Occipital lobe (tissue), 2 donors: ENCODE data around the gene AIF1. TPM values are rescaled to one million over a fixed set of nuclear protein-coding genes. Genes with fewer than 3 reads are reported as not detected.
A peak's percentile ranks its signal among the peaks of the same experiment; 100 is the strongest.
"Not testable (repeated sequence)": the region's sequence is repeated elsewhere in the genome, so short reads cannot be mapped to it uniquely, and the experiment has no call there.

ENCODE experiments used
- DNase-seq: peaks from one replicate; lab custom pipeline; 2025; lab: John Stamatoyannopoulos, UW
- total RNA-seq: library from RNA; depleted of rRNA; stranded (reverse); fragments of >200 nt; gene quantifications from one replicate; pipeline ENCODE4 v1.2.3, GENCODE V29; 2014

Gene AIF1
- total RNA-seq, 1 donor from 2014 or later, result 4.1 TPM

GRCh38 chr6:31580807-31581433 lies 34.1 kb upstream of the AIF1 start:
- peak; percentile 78 for DNase-seq

- no peak for DNase-seq
Measured at GRCh38 chr6:31581434-31582229, 33.4 kb upstream of the AIF1 start.

- DNase-seq, result no peak
Measured at GRCh38 chr6:31582230-31582643, 32.8 kb upstream of the AIF1 start, which contains the start of gene LTB. Gene LTB, minus strand, starts transcription at chr6:31582424. Its CDS starts 7 bp downstream, at chr6:31582417.

GRCh38 chr6:31585491-31585890 lies 29.5 kb upstream of the AIF1 start:
- DNase-seq, result no peak

- no peak for DNase-seq
Measured at GRCh38 chr6:31586008-31586407, 29.0 kb upstream of the AIF1 start, which contains the start of gene LST1. Gene LST1, plus strand, starts transcription at chr6:31586277. Its CDS starts 1,023 bp downstream, at chr6:31587300.

- no peak for DNase-seq
Measured at GRCh38 chr6:31586599-31587281, 28.3 kb upstream of the AIF1 start.

- no peak for DNase-seq
Measured at GRCh38 chr6:31587791-31588777, 26.9 kb upstream of the AIF1 start.

GRCh38 chr6:31588871-31589650 lies 26.0 kb upstream of the AIF1 start:
- DNase-seq, result no peak

GRCh38 chr6:31590691-31591090 lies 24.3 kb upstream of the AIF1 start:
- DNase-seq, result not testable (repeated sequence)

- no peak for DNase-seq
Measured at GRCh38 chr6:31592396-31592771, 22.6 kb upstream of the AIF1 start.

GRCh38 chr6:31597006-31597405 lies 18.0 kb upstream of the AIF1 start:
- no peak for DNase-seq

GRCh38 chr6:31607317-31607716 lies 7.7 kb upstream of the AIF1 start:
- no peak for DNase-seq

GRCh38 chr6:31609519-31610406 lies 5.3 kb upstream of the AIF1 start:
- no peak for DNase-seq

GRCh38 chr6:31610968-31611367 lies 4.1 kb upstream of the AIF1 start:
- DNase-seq, result no peak

GRCh38 chr6:31614075-31614619 lies 887 bp upstream of the AIF1 start:
- DNase-seq, result no peak

- DNase-seq, result no peak
Measured at GRCh38 chr6:31615748-31616147, 714 bp downstream of the AIF1 start.

GRCh38 chr6:31617010-31617409 lies 2.0 kb downstream of the AIF1 start:
- no peak for DNase-seq

- peak; percentile 98 for DNase-seq
Measured at GRCh38 chr6:31619805-31620585, 5.0 kb downstream of the AIF1 start.
